GM21825 (cell line): ENCODE data around the gene SIGLEC14.

Experiments used
- ATAC-seq: cut with Tn5 transposase; IDR thresholded peaks from one replicate; pipeline ENCODE4 v1.9.1; 2021; ENCODE audit warnings: mild to moderate bottlenecking, moderate library complexity; ENCODE audit not compliant: unreplicated experiment

SIGLEC14 gene

GRCh38 chr19:51626675-51627074 lies 19.9 kb downstream of the SIGLEC14 start:
- ATAC-seq: no peak

DNA sequence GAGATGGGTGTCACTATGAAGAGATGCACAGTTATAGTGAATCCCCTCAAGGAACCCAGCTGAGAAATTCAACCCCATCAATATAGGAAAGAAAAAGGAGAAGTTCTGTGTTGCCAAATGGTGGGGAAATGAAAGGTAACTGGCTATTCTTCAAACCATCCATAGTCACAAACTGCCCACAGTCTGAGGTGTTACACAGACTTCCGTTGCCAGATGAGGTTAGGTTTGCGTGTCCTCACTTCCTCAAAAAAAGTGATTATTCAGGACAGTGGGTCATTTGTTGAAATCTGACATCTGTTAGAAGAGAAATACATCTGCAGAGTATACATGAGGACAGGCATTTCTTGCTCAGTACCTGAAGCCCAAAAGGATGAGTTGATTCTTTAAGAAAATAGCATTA lies 25.4 kb downstream of the SIGLEC14 start:
- ATAC-seq: no peak

- no peak for ATAC-seq
These were observed 30.6 kb downstream of the SIGLEC14 start for GRCh38 chr19:51615991-51616390.

DNA sequence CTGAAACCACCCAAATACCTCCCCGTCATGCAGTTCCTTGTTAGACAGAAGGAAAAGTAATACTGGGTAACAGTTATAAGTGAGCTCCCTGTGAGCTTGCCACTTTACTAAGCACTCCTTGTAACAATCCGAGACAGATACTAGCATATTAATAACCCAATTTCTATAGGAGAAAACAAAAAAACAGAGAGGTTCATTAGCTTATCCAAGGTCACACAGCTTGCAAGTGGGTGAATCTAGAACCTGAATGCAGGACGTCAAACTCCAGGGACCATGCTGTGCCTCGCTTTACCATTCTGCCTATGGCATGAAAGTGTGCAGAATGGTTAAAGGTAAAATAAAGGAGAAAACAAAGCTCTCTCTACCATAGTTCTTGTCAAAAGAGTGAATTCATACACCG lies 31.8 kb downstream of the SIGLEC14 start:
- no peak for ATAC-seq

- no peak for ATAC-seq
These were observed 36.0 kb downstream of the SIGLEC14 start for GRCh38 chr19:51610576-51610975.

- no peak for ATAC-seq
These were observed 38.6 kb downstream of the SIGLEC14 start for GRCh38 chr19:51607920-51608562.

- peak; percentile 81 for ATAC-seq
These were observed 39.5 kb downstream of the SIGLEC14 start for GRCh38 chr19:51607077-51607476.

GRCh38 chr19:51602189-51602854 lies 44.3 kb downstream of the SIGLEC14 start:
- ATAC-seq: no peak

- no peak for ATAC-seq
These were observed 45.6 kb downstream of the SIGLEC14 start for GRCh38 chr19:51600940-51601580.

DNA sequence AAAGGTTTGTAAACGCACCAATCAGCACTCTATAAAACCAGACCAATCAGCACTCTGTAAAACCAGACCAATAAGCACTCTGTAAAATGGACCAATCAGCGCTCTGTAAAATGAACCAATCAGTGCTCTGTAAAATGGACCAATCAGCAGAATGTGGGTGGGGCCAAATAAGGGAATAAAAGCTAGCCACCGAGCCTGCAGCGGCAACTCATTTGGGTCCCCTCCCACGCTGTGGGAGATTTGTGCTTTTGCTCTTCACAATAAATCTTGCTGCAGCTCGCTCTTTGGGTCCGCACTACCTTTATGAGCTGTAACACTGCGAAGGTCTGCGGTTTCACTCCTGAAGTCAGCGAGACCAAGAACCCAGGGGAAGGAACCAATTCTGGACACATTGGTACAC lies 47.5 kb downstream of the SIGLEC14 start:
- no peak for ATAC-seq

GRCh38 chr19:51598159-51598915 lies 48.3 kb downstream of the SIGLEC14 start:
- no peak for ATAC-seq

- ATAC-seq: no peak
These were observed 51.1 kb downstream of the SIGLEC14 start for GRCh38 chr19:51595190-51596175.

GRCh38 chr19:51594774-51595109 lies 51.9 kb downstream of the SIGLEC14 start:
- ATAC-seq: peak; percentile 6

DNA sequence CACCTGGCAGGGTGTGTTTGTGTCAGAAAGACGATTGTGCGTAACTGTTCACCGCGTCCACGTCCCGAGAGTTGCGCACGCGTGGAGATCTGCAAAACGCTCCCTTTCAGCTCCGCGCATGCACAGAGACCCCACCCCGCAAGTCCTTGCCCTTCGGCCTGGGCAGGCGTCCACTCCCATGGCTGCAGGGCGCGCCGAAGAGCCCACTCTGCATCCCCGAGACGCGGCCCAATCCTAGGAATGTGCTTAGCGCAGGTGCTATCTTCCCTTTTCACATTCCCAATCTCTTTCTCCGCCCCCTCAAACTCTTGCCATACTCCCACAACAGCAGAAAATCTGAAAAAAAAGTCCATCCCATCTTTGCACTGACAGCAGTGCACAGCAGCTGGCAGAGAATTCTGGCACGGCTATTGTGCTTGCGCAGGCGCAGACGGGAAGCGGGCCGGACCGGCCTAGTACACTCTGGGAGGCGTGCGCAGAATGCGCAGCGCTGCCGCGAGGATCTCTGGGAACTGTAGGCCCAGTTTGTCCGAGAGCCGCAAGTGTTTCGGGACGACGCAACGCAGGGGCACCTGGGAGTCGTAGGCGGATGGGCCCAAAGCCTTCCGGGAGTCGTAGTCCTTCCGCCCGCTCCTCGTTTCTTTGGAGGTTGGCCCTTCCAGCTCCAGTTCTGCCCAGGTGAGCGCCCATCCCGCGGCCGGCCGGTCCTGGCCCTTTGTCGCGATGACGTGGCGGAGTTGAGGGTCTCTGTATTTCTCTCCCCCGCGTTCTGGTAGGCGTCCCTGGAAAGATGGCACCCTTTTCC lies 52.5 kb downstream of the SIGLEC14 start:
- ATAC-seq: peak; percentile 91

DNA sequence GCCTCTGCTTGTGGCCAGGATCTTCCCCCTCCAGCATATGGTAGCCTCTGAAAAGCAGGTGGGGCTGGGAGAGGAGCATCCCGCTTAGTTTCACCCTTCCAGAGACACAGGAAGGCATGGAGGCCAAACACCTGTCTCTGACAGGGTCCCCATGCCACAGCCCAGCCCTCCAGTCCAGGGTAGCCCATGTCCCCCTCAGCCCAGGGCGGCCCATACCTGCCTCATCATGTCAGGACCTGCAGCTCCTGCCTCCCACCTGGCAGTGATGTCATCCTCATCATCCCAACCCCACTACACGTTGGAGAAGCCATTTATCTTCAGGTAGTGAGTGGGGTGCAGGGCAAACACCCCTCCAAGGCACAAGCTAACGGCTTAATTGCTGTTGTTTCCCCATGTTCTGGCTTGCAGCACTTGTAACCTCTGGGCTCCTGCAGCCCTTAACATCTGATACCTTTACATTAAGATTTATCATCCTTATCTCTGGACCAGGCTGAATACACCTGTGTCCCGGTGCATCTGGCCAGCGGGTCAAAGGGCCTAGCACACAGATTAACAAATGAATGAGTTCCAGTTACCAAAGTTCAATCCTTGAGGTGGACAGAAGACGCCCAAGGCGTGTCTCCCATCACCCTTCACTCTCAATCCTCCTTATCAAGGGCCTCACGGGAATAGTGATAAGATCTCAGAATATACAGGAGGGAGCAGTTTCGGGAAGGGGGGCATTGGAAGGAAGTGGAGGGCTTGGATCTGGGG lies 53.3 kb downstream of the SIGLEC14 start:
- no peak for ATAC-seq
